GM19099 (cell line): ENCODE measurements around the gene PA2G4.
A peak's percentile ranks its signal among the peaks of the same experiment; 100 is the strongest.

Experiments
- POLR2A ChIP-seq: IDR thresholded peaks from 3 replicates; pipeline ENCODE4 v1.6.1; 2011; ENCODE audit warnings: low read depth; ENCODE audit not compliant: insufficient read length; ENCODE audit errors: extremely low read depth

Gene PA2G4

DNA sequence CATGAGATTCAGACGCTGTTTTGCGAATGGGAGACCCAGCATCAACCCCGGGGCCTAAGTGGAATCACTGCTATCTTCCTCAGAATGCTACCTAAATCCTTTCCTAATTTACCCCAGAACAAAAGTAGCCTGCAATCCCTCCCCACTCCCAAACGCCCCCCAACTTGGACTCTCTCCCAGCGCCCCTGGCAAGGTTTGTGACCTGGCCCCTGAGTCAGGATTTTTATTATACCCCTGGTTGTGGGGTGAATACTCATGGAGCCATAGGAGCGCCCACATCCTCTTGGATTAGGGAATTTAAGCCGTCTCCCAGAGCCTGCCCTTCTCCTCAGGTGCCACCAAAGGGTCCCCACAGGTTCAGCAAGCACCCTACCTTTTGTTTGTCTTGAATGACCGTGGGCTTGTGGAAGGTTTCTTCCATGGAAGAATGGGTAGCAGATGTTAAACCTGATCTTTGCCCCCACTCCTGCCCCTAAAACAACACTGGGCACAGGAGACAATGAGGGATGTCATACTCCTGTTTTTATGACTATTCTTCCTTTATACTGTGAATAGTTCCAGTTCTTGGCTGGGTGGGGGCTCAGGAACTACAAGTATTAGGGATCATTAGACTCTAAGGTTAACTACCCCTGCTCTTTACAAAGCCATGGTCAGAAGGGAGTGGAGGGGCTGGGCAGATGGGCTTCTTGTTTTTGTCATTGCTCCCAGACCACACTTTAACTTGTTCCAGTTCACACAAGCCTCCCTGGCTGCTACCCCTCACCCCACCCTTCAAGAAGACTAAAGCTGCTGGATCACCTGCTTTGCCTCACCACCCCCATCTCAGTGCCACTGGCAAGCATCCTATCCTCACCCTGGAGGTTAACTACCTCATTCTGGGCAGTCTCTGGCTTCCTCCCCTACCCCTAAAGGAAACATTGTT lies 48.7 kb downstream of the PA2G4 start:
- no peak for TF ChIP-seq POLR2A

DNA sequence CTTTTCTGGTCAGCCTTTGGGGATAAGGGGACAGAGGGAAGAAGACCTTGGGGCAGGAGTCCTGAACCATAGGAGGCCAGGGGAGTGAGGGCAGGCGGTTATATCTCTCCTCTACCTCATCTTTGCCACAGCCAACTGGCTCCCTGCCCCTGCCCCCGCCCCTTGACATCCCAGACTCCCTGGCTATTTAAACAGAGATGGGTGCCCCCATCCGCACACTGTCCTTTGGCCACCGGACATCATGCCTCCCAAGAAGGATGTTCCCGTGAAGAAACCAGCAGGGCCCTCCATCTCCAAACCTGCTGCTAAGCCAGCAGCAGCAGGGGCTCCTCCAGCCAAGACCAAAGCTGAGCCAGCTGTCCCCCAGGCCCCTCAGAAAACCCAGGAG lies 49.3 kb downstream of the PA2G4 start:
- no peak for TF ChIP-seq POLR2A

DNA sequence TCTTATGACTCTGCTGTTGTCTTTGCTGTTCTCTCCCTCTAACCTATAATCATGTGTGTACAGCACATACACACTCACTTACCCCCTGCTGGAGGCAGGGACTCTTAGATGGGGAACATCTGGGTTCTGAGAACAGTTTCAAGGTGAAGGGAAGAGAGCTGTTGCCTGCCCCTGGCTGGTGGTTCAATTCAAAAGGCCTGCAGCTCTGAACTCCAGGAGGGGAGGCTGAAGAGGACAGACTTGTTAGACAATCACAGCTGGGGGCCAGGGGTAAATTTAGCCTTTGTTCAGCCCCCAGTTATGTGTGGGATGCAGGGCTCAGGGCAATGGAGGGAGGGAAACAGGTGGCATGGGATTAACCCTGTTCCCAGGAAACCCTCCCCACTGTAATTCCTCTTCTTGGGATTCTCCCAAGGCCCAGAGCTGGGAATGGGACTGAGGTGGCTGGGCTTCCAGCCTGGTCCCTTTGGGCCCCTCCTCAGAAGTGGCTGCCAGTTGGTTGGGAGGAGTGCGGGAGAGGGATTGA lies 50.0 kb downstream of the PA2G4 start:
- TF ChIP-seq POLR2A = no peak

DNA sequence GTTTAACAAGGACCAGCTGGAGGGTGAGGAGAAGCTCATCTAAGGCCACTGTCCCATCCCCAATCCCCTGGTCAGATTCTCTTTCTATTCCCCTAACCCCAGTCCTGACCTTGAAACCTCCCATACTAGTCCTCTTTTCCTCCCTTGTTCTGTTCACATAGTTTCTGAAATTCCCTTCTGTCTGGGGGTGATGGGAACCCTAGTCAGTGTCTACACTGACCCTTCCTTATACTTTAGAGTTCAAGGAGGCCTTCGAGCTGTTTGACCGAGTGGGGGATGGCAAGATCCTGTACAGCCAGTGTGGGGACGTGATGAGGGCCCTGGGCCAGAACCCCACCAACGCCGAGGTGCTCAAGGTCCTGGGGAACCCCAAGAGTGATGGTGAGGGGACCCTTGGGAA lies 50.5 kb downstream of the PA2G4 start:
- TF ChIP-seq POLR2A = no peak

DNA sequence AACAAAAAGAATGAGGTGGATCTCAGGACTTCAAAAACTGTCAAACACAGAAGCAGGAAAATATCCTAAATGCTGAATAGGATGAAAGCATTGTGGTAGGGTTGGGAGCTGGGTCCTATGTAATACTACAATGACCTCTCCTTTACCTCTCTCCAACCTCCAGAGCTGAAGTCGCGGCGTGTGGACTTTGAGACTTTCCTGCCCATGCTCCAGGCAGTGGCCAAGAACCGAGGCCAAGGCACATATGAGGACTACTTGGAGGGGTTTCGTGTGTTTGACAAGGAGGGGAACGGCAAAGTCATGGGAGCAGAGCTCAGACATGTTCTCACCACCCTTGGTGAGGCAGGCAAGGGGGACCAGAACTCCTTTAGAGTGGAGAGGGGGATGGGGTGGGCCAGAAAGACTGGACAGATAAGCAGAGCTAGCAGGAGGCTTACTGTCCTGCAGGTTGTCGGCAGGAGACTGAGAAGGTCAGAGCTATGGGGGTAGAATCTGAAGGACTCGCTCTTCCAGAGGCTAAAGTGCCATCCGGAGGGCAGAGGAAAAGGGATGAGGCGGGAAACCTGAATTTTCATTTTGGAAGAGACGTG lies 51.0 kb downstream of the PA2G4 start:
- TF ChIP-seq POLR2A = no peak

DNA sequence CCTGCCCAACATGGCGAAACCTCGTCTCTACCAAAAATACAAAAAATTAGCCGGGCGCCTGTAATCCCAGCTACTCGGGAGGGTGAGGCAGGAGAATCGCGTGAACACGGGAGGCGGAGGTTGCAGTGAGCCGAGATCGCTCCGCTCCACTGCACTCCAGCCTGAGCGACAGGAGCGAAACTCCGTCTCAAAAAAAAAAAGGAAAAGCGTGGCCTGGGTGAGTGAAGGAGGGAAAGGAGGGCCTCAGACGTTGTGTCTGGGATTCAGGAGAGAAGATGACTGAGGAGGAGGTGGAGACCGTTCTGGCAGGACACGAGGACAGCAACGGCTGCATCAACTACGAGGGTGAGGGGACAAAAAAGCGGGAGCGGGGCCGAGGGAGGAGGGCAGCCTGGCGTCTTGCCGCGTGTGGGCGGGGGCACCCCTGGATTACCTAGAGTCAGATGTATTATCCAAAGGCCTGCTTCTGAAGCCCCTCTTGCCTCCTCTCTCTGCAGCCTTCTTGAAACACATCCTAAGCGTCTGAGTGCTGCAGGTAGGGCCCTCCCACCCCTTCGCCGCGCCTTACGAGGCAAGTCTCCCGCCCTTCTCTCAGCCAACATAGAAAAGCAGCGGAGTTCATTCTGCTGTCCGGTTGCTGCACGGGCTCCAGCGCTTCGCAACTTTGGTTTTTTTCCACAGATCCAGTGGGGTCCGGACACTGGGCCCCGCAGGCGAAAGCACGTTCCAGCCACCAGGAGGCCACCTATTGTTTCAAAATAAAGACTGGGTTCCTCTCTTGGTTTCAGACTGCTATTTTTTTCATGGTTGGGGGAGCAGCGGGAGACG lies 53.1 kb downstream of the PA2G4 start:
- peak; percentile 15 for TF ChIP-seq POLR2A

DNA sequence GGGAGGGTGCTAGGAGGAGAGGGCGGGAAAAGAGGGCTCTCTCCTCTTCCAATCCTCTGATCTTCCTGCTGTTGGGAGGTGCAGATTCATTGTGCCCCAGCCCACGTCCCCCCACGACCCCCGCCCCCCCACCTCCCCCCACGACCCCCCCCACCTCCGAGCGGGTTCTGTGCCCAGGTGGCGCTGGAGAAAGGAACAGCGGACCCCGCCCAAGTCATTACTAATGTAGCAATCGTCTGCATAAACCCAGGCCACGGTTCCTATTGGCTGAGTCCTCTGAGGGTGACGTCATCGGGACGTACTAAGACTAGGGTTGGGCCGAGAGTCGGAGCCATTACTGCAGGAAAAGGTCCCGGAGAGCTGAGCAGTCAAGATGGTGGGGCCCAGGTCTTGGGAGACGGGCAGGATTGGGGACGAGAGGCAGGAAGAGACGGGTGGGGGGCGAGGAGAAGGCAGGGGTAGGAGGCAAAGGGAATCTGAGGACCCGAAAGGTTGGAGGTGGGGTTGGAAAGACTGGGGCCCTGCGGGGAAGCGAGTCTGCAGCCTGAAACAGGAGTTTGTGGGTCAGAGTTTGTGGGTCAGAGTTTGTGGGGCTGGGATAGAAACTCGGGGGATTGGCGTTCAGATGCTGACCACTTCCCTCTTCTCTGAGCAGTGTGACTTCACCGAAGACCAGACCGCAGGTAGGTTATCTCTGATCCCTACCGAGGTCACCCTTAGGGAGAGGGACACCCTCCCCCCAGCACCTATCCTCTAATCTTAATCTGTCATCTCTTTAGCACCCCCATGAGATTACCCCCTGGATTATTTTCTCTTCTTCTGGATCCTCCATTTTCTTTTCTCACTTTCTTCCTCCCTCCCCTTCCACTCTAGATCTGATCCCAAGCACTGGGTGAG lies 53.9 kb downstream of the PA2G4 start, which contains the start of gene MYL6:
MYL6 (plus strand) TSS at position 331 of the 897 bp plus-strand sequence; CDS start at position 374, 43 bp downstream.
- TF ChIP-seq POLR2A = peak; percentile 99

DNA sequence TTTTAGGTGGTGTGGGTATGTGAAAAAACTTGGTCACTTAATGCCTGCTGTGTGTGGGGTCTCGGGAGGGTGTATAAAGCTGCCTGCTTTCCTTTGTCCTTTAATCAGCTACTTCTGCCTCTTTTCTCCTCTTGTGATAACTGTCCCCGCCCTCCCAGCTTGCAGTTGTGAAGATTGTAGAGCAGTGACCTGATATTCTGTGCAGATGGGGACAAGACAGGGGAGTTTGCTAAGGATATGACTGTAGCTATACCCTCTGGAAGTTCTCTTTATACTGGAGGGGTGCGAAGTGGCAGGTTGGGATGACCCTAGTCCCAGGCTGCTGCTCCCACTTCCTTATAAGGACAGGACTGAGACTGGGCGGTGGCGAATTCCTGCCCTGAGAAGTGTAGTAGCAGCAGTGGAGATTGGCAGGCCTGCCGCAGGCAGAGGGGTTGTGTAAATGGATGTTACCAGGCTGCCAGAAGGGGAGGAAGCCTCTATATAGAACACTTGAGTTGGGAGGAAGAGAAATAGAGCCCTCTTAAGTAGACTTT lies 54.6 kb downstream of the PA2G4 start:
- TF ChIP-seq POLR2A = no peak

DNA sequence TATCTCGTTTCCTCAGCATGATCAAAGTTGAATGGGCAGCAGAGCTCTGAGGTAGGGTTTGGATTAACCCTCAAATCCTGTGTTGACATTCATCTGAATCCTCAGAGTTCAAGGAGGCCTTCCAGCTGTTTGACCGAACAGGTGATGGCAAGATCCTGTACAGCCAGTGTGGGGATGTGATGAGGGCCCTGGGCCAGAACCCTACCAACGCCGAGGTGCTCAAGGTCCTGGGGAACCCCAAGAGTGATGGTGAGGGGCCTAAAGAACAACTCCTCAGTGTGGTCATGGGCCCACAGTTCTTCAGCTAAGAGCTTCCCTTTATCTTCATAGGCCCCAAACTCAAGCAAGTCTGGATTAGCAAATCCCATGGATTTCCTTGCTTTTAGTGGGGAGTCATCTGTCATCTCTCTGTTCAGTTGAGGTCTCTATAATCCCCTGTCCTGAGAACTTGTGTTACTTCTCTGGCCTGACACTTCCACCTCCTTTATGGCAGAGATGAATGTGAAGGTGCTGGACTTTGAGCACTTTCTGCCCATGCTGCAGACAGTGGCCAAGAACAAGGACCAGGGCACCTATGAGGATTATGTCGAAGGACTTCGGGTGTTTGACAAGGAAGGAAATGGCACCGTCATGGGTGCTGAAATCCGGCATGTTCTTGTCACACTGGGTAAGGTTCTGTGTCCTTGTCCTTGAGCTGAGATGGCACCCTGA lies 55.3 kb downstream of the PA2G4 start:
- TF ChIP-seq POLR2A = no peak

DNA sequence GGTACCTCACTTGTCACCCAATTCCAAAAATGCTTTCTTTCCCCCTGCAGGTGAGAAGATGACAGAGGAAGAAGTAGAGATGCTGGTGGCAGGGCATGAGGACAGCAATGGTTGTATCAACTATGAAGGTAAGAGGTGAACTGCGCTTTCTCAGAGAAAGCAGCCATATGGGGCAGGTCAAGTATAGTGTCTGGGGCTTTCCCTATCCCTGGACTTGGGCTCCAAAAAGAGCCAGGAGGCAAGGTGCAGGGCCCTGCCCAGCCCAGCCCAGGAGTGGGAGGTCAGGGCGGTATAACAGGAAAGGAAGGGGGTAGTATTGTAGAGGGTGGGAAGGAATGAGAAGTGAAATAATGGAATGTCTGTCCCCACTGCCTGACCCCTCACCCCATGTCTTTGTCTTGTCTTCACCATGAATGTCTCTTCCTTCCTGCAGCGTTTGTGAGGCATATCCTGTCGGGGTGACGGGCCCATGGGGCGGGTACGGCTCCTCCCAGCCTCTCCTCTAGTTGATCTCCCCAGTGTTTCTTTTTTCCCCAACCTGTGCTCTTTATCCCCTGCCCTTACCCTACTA lies 55.9 kb downstream of the PA2G4 start:
- TF ChIP-seq POLR2A = peak; percentile 37

DNA sequence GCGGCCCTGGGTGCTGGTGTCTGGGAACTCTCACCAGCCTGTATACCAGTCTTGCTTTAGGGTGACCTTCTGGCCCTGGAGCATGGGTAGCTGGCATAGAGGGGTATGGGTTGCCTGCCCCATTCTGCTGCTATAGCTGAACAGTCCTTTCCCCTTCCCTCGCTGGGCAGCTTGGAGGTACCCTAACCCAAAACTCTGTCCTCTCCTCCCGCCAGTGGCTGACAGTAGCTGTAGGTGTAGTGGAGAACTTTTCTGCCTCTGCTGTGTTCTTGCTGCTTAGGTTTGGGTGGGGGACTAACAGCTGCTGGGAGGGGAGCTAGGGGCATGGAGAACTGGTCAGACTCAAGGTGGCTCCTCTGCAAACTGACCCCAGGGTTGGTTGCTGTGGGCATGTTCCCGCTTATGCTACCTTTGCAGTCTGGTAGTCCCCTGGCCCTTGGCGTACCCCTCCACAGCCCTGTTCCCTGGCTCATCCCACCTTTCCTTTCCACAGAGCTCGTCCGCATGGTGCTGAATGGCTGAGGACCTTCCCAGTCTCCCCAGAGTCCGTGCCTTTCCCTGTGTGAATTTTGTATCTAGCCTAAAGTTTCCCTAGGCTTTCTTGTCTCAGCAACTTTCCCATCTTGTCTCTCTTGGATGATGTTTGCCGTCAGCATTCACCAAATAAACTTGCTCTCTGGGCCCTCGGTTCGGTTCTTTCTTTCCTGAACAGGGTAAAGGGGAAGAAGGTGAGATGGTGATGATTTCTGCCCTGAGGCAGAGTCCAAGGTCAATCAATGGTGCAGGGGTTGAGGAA lies 56.7 kb downstream of the PA2G4 start:
- TF ChIP-seq POLR2A = peak; percentile 2

DNA sequence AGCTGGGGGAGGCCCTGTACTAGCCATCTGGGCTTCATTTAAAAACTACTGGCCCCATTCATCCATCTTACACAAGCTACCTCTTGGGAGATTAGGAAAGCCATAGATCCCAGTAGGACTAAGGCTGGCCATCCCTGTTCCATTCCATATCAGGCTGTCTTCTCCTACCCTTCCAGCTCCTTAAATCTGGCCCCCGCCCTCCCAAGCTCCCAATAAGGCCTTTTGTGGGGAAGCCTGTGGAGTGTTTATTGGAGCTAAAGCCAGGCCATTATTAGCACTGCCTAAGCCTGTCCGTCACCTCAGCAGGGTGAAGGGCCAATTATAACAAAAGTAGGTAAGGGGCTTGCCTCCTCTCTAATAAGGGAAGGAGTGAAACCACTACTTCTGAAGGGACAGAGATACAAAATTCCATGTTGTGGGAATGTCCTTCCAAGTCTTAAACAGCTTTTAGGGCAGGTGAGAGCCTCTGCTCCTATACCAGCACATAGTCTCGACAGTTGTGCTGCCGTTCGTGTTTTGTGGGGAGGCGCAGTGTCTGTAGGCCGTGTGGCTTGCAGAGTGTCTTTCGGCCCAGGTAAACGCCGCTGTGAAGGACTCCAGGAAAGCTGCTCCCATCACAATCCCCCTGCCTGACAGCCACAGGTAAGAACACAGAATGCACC lies 57.5 kb downstream of the PA2G4 start:
- no peak for TF ChIP-seq POLR2A
